ENCODE data around the gene F2RL2. TPM values are rescaled to one million over a fixed set of nuclear protein-coding genes. Genes with fewer than 3 reads are reported as not detected.
"Not testable (repeated sequence)": the region's sequence is repeated elsewhere in the genome, so short reads cannot be mapped to it uniquely, and the experiment has no call there.

The F2RL2 gene
- polyA plus RNA-seq, 3 donors from 2014 or later: 0.43 to 1.5 (median 0.49) TPM

DNA sequence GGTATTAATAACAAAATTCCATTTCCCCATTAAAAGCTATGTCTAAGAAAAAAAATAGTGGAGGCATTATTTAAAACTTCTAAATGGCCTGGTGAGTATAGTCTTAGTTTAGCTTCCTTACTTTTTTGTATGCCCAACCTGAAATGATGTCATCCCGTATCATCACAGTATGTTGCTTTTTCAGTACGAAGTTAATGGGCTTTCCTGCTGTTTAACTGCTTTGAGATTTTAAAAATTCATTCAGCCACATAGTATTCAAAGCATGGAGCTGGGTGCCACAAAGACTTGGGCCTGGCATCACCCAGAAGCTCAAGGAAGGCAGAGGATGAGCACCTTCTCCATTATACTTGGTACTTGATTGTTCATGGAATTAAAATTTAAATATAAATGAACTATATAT, 7.4 kb downstream of the F2RL2 start:
- Mint-ChIP-seq H3K9me3 (no peaks in the 10 kb centered on the region), H3K27ac (peak overlapping the region in 1 of 6 donors; percentile 28), H3K4me1 (peaks cover 10 to 38% of the 10 kb centered on the region in 2 donors), H3K36me3 (peaks cover 25 to 56% (median 29%) of the 10 kb centered on the region in 3 donors), H3K4me3 (no peak overlapping the region), H3K27me3 (ENCODE audit: low read depth in 3 of 3) (peaks cover 1 to 10% (median 8%) of the 10 kb centered on the region in 3 donors)
- no peak for DNase-seq

DNA sequence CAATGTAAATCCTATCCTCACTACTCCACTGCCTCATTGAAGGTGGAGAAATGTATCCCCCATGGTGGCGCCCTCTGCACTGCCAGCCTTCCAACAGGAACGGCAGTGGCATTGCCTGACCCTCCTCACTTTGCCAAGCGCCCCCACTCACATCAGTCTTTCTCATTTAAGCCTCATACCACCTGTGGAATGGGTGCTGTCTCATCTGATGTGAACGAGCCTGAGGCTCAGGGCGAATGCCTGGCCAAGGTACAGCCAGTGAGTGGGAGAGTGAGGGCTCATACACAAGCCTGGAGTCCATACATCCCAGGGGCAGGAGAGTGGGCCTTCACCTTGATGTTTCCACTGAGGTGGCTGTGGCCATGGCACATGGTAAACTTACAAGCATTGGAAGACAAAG, 10.3 kb downstream of the F2RL2 start:
- peaks cover 19 to 40% (median 37%) of the 10 kb centered on the region in 3 donors for H3K36me3 Mint-ChIP-seq
- H3K27ac Mint-ChIP-seq: no peak overlapping the region
- peaks cover 21 to 56% of the 10 kb centered on the region in 2 donors for H3K4me1 Mint-ChIP-seq
- no peaks in the 10 kb centered on the region for H3K9me3 Mint-ChIP-seq
- H3K27me3 Mint-ChIP-seq (ENCODE audit: low read depth in 3 of 3): peaks cover 1 to 10% (median 6%) of the 10 kb centered on the region in 3 donors
- no peak for DNase-seq
- H3K4me3 Mint-ChIP-seq: no peak overlapping the region

DNA sequence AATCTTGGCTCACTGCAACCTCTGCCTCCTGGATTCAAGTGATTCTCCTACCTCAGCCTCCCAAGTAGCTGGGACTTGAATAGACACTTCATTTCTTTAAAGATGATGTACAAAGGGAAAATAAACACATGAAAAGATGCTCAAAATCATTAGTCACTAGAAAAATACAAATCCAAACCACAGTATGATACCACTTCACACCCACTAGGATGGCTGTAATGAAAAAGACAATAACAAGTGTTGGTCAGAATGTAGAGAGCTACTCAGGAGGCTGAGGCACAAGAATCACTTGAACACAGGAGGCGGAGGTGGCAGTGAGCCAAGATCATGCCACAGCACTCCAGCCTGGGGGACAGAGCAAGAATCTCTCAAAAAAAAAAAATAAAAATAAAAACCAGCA, 13.0 kb downstream of the F2RL2 start:
- H3K27ac Mint-ChIP-seq: peak overlapping the region in 4 of 6 donors; percentile 36 to 71 (median 64)
- peaks cover 12 to 45% (median 41%) of the 10 kb centered on the region in 3 donors for H3K36me3 Mint-ChIP-seq
- no peaks in the 10 kb centered on the region for H3K9me3 Mint-ChIP-seq
- no peak for DNase-seq
- no peak overlapping the region for H3K4me3 Mint-ChIP-seq
- peaks cover 0 to 7% (median 2%) of the 10 kb centered on the region in 3 donors for H3K27me3 Mint-ChIP-seq (ENCODE audit: low read depth in 3 of 3)
- peaks cover 38 to 72% of the 10 kb centered on the region in 2 donors for H3K4me1 Mint-ChIP-seq

DNA sequence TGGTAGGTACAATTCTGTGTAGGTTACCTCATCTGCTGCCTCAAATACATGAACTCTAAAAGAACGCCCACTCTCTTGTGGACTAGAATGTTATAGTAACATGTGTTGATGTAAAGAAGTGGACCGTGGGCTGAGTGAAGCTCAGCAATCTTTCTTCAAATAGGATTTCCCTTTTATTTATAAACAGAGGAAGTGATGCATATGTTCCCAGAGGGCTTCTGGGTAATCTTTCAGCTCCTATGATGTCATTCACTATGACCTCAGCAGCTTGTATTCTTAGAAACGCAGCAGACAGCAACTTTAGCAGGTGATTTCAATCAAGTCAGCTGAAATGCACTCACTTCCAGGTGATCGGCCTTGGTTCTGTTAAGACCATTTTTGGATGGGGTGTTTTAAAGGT, 14.4 kb downstream of the F2RL2 start:
- Mint-ChIP-seq H3K27me3 (ENCODE audit: low read depth in 3 of 3) (peaks cover 0 to 7% (median 6%) of the 10 kb centered on the region in 3 donors), H3K4me3 (no peak overlapping the region), H3K27ac (peak overlapping the region; percentile 48 to 88 (median 81)), H3K4me1 (peaks cover 43 to 80% of the 10 kb centered on the region in 2 donors), H3K36me3 (peaks cover 18 to 48% (median 45%) of the 10 kb centered on the region in 3 donors), H3K9me3 (no peaks in the 10 kb centered on the region)
- no peak for DNase-seq

DNA sequence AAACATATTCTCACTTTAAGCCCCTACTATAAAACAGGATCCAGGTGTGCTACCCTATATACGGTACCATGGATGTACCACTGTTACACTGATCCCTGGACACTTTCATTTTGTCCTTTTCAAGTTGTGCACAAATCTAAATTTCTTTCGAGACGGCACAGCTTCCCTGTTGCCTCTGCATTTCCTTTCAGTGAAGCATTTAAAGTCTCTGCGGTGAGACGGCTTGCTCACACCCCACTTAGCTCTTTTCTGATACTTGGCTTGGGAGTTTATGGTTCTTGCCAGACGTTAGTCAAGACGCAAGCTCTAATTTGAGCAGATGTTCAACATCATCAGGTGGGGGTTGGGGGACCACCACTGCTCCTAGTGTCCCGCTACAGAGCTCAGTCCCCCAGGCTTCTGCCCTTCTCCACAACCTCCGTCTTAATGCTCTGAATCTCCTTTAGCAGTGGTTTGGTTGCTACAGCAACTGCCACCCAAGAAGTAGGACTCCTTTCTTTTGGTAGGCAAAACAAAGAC, 15.8 kb downstream of the F2RL2 start:
- Mint-ChIP-seq H3K27ac (peak overlapping the region; percentile 74 to 93 (median 84)), H3K4me3 (peak overlapping the region; percentile 25 to 71 (median 45)), H3K4me1 (peaks cover 50 to 88% of the 10 kb centered on the region in 2 donors), H3K9me3 (no peaks in the 10 kb centered on the region), H3K27me3 (ENCODE audit: low read depth in 3 of 3) (peaks cover 0 to 5% (median 4%) of the 10 kb centered on the region in 3 donors), H3K36me3 (peaks cover 22 to 51% (median 43%) of the 10 kb centered on the region in 3 donors)
- DNase-seq: no peak

DNA sequence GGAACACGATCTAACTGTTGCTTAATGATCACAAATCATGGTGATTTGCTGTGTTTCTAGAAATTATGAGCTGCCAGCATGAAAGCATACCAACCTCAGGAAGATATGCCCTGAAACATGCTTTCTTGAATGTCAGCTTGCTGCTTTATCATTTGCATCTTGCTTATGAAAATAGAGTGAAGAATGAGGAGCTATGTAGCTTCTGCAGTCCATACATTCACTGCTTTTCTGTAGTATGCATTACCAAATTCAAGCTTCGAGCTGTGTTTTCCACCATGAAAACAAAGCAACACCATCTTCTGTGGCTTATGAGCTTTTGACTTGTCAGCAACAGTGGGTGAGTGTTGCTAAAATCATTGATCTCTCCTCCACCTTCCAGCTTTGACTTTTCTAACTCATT, 16.5 kb downstream of the F2RL2 start:
- Mint-ChIP-seq H3K4me1 (peaks cover 56 to 95% of the 10 kb centered on the region in 2 donors), H3K36me3 (peaks cover 22 to 47% (median 42%) of the 10 kb centered on the region in 3 donors), H3K27me3 (ENCODE audit: low read depth in 3 of 3) (peaks cover 0 to 5% (median 4%) of the 10 kb centered on the region in 3 donors), H3K27ac (peak overlapping the region; percentile 74 to 93 (median 84)), H3K9me3 (no peaks in the 10 kb centered on the region), H3K4me3 (peak overlapping the region in 2 of 5 donors; percentile 64 to 71)
- DNase-seq: no peak

DNA sequence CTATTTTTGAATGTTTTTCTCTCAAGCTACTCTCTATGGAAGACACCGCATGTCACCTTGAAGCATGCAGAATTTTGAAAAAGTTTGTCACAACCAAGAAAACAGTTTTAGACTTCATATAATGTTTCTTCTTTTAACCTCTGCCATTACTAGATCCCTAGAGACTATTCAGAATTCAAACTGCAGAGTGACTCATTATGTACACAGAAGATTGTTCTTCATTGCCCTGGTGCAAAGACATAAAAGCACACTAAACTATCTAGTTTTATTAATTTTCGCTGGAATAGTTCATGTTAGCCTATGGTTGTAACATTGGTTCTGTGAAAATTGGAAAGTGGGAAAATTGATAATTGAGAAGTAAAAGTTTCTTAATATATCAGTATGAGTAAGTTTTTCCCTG, 18.4 kb downstream of the F2RL2 start:
- H3K9me3 Mint-ChIP-seq: no peaks in the 10 kb centered on the region
- peaks cover 56 to 88% of the 10 kb centered on the region in 2 donors for H3K4me1 Mint-ChIP-seq
- H3K27me3 Mint-ChIP-seq (ENCODE audit: low read depth in 3 of 3): peaks cover 0 to 7% (median 3%) of the 10 kb centered on the region in 3 donors
- peaks cover 23 to 53% (median 50%) of the 10 kb centered on the region in 3 donors for H3K36me3 Mint-ChIP-seq
- no peak overlapping the region for H3K4me3 Mint-ChIP-seq
- DNase-seq: no peak
- H3K27ac Mint-ChIP-seq: peak overlapping the region in 3 of 6 donors; percentile 41 to 82 (median 43)

DNA sequence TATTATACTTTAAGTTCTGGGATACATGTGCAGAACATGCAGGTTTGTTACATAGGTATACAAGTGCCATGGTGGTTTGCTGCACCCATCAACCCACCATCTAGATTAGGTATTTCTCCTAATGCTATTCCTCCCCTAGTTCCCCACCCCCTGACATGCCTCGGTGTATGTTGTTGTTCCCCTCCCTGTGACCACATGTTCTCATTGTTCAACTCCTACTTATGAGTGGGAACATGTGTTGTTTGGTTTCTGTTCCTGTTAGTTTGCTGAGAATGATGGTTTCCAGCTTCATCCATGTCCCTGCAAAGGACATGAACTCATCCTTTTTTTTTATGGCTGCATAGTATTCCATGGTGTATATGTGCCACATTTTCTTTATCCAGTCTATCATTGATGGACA, 19.2 kb downstream of the F2RL2 start:
- not testable (repeated sequence) for DNase-seq; H3K27me3 Mint-ChIP-seq (ENCODE audit: low read depth in 3 of 3); H3K9me3 Mint-ChIP-seq; H3K4me3 Mint-ChIP-seq
- peak overlapping the region in 3 of 6 donors; percentile 28 to 66 (median 33) for H3K27ac Mint-ChIP-seq
- H3K4me1 Mint-ChIP-seq: peaks cover 51 to 84% of the 10 kb centered on the region in 2 donors
- peaks cover 29 to 57% (median 56%) of the 10 kb centered on the region in 3 donors for H3K36me3 Mint-ChIP-seq

DNA sequence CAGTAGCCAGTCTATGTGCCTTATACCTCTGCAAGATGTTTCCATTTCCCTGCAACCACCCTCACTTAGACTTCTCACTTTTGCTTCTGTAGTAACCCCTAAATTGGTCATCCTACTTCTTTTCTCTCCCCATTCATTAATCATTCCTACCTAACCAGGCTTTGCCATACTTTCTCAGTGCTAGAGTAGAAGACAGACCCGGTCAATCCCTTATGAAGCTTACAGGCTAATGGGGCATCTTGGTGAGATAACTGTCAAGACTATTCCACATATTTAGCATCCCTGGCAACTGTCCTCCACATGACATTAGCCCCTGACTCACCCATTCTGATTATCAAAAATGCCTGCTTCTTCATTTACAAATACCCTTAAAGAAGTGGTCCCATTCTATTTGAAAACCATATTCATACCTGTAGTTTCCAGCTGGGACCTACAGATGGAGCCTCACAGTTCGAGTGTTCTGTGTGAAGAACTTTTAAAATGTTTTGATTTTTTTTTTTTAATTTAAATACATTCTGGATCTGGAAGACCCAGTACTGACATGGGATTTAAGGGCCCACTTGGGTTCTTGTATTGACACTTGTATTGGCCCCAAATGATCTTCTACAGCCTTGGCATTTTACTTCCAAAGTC, 21.0 kb downstream of the F2RL2 start:
- DNase-seq: no peak
- peaks cover 0 to 8% (median 2%) of the 10 kb centered on the region in 3 donors for H3K27me3 Mint-ChIP-seq (ENCODE audit: low read depth in 3 of 3)
- H3K4me1 Mint-ChIP-seq: peaks cover 37 to 78% of the 10 kb centered on the region in 2 donors
- no peaks in the 10 kb centered on the region for H3K9me3 Mint-ChIP-seq
- peaks cover 25 to 56% (median 51%) of the 10 kb centered on the region in 3 donors for H3K36me3 Mint-ChIP-seq
- peak overlapping the region in 5 of 6 donors; percentile 61 to 80 (median 74) for H3K27ac Mint-ChIP-seq
- H3K4me3 Mint-ChIP-seq: no peak overlapping the region

DNA sequence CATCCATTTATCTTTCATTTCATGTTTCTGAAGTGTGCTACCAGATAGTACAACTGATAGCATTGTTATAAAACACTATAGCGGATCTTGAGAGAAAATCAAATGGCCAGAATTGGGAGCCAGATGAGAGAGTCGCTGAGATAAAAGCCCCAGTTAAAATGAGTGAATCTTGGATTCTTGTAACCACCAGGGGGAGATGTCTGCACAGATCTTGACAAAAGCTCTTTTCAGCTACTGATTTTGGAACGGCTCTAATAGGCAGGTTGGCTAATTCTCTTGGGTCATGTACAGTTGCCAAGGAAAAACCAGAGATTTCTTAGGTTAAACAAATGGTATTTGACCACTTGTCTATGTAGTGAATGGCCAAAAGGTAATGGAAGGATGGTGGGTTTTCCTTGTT, 21.7 kb downstream of the F2RL2 start:
- H3K9me3 Mint-ChIP-seq: no peaks in the 10 kb centered on the region
- H3K36me3 Mint-ChIP-seq: peaks cover 26 to 56% (median 45%) of the 10 kb centered on the region in 3 donors
- no peak overlapping the region for H3K4me3 Mint-ChIP-seq
- peaks cover 0 to 13% (median 2%) of the 10 kb centered on the region in 3 donors for H3K27me3 Mint-ChIP-seq (ENCODE audit: low read depth in 3 of 3)
- peaks cover 36 to 78% of the 10 kb centered on the region in 2 donors for H3K4me1 Mint-ChIP-seq
- H3K27ac Mint-ChIP-seq: peak overlapping the region; percentile 15 to 79 (median 65)
- DNase-seq: peak; percentile 42 to 62 (median 54)

DNA sequence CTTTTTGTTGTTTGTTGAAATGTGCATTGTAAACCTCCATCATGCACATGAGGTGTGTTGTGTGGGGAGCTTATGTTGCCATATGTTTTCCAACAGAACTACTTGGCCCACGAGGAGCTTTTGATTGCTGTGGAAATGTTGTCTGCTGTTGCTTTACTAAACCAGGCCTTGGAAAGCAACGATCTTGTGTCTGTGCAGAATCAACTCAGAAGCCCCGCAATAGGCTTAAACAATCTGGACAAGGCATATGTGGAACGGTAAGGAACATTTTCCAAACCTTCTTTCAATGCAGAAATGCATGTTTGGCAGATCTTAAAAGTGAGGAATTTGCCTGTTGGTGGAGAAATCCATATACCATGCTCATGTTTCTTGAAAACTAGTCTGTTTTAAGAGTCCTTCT, 22.5 kb downstream of the F2RL2 start:
- Mint-ChIP-seq H3K4me3 (no peak overlapping the region), H3K27ac (peak overlapping the region in 4 of 6 donors; percentile 33 to 74 (median 45)), H3K36me3 (peaks cover 26 to 53% (median 40%) of the 10 kb centered on the region in 3 donors), H3K4me1 (peaks cover 40 to 78% of the 10 kb centered on the region in 2 donors), H3K27me3 (ENCODE audit: low read depth in 3 of 3) (peaks cover 0 to 16% (median 2%) of the 10 kb centered on the region in 3 donors), H3K9me3 (no peaks in the 10 kb centered on the region)
- DNase-seq: no peak

DNA sequence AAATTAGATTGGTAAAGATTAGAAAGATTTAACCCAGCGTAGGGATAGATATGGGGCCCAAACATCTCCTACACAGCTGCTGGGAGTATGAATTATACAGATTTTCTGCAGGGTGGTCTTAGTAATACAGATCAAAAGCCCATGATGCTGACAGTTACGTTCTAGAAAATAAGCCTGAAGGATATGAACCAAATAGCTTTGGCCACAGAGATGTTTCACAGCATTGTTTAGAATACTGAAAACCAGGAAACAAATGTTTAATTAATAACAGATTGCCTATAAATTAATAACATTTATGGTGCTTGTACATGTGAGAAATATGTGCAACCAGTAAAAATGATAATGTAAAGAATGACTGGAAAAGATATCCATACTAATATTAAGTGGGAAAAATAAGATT, 24.7 kb downstream of the F2RL2 start:
- DNase-seq: no peak
- peak overlapping the region in 4 of 6 donors; percentile 17 to 78 (median 36) for H3K27ac Mint-ChIP-seq
- no peaks in the 10 kb centered on the region for H3K9me3 Mint-ChIP-seq
- peaks cover 47 to 79% of the 10 kb centered on the region in 2 donors for H3K4me1 Mint-ChIP-seq
- peaks cover 20 to 46% (median 39%) of the 10 kb centered on the region in 3 donors for H3K36me3 Mint-ChIP-seq
- H3K4me3 Mint-ChIP-seq: no peak overlapping the region
- H3K27me3 Mint-ChIP-seq (ENCODE audit: low read depth in 3 of 3): peaks cover 0 to 15% (median 6%) of the 10 kb centered on the region in 3 donors

DNA sequence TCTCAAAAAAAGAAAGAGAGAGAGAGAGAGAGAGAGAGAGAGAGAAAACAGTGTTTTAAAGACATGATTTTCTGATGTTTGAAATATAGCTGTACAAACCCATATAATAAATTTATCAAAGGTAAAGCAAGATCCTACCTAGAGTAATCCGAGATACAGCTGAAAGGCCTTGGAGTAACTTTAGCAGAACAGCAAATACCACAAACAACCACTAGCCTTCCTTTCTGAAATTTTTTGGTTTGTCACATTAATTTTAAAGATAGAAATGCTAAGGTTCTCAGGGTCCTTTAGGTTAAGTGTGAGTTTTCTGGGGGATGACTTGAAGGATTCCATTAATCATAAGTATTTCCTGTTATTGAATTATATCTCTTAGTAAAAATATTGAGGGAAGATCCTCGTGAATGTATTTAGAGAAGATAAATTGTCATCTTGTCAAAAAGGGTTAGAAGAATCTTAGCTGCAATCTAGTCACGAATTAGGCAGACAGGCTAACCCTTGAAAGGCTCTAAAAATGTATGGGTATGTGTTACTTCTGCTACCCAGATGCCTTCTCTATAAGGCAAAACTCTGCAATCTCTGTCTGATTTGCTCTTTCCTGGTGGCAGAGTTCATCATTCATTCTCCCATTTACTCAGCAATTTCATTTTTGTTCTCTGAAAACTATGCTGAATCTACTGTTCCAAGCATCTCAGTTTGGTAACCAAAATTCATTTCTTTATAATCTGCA, 27.3 kb downstream of the F2RL2 start:
- Mint-ChIP-seq H3K27me3 (ENCODE audit: low read depth in 3 of 3) (peaks cover 0 to 18% (median 11%) of the 10 kb centered on the region in 3 donors), H3K4me1 (peaks cover 36 to 76% of the 10 kb centered on the region in 2 donors), H3K4me3 (peak overlapping the region; percentile 45 to 72 (median 65)), H3K27ac (peak overlapping the region; percentile 82 to 93 (median 88)), H3K36me3 (peaks cover 44 to 58% (median 47%) of the 10 kb centered on the region in 3 donors), H3K9me3 (no peaks in the 10 kb centered on the region)
- peak in 2 of 3 donors; percentile 27 to 32 for DNase-seq

All from immature natural killer cell (primary cell).